Testis (tissue), 2 donors: Measurements from ENCODE around the gene MBTD1.

Experiments
- CTCF ChIP-seq, 3 experiments: fragments of 450-650 bp in 2 of 3; fragments of 200-600 bp in 1 of 3; sonication (generic) in 1 of 3; IDR thresholded peaks; one replicate each; pipeline ENCODE4 v1.5.1; 2016 to 2019; ENCODE audit warnings: antibody characterized with exemption in 3 of 3, mild to moderate bottlenecking in 2 of 3, moderate library complexity in 1 of 3
- POLR2A ChIP-seq: fragments of 450-650 bp; IDR thresholded peaks from one replicate; pipeline ENCODE4 v1.6.1; 2017; ENCODE audit warnings: antibody characterized with exemption, mild to moderate bottlenecking, moderate library complexity

- TF ChIP-seq POLR2A (no peak), CTCF (IDR thresholded peaks at IDR 0.05) (no peak)
Observed at GRCh38 chr17:51230306-51230705, 29.5 kb downstream of the MBTD1 start.
